Naive thymus-derived CD4-positive, alpha-beta T cell (primary cell): ENCODE data around the gene CHRM1. TPM values are rescaled to one million over a fixed set of nuclear protein-coding genes. Genes with fewer than 3 reads are reported as not detected.

Source experiments
- ATAC-seq: fragments of 150-1000 bp; cut with Tn5 transposase; 2 replicates; pipeline ENCODE4 v1.10.0; 2021; ENCODE audit warnings: mild to moderate bottlenecking, moderate library complexity
- CTCF ChIA-PET: fragments of 350-600 bp; sonication (Branson Sonifier 250); formaldehyde crosslinking; loops from one replicate; lab custom pipeline; 2021; ENCODE audit warnings: antibody characterized with exemption; lab: Charles Lee
- POLR2A ChIA-PET: fragments of 350-600 bp; sonication (Branson Sonifier 250); formaldehyde crosslinking; loops from one replicate; lab custom pipeline; 2021; ENCODE audit warnings: antibody characterized with exemption, inconsistent platforms; lab: Charles Lee
- DNase-seq, 9 donors: peaks; one replicate each; pipeline versions ENCODE4 v3.0.0 to v3.0.0-alpha.2; 2020 to 2022; ENCODE audit warnings: mixed read lengths in 1 of 9
- H3K27ac ChIP-seq: one replicate; pipeline ENCODE4 v1.7.0; 2013; ENCODE audit warnings: mild to moderate bottlenecking, low read depth, low read length, moderate library complexity
- H3K27me3 ChIP-seq, 2 donors: one replicate each; pipeline ENCODE4 v1.7.0; 2013; ENCODE audit warnings: low read length in 2 of 2, mild to moderate bottlenecking in 2 of 2, moderate library complexity in 2 of 2; ENCODE audit not compliant: control insufficient read depth in 2 of 2, insufficient read depth in 2 of 2
- H3K36me3 ChIP-seq, 3 experiments: 1 replicate in 2 of 3; 2 replicates in 1 of 3; pipeline ENCODE4 v1.7.0; 2013; ENCODE audit warnings: low read length in 3 of 3, mild to moderate bottlenecking in 3 of 3, moderate library complexity in 1 of 3; ENCODE audit not compliant: insufficient read depth in 3 of 3, control insufficient read depth in 2 of 3
- H3K4me1 ChIP-seq, 2 donors: one replicate each; pipeline ENCODE4 v1.7.0; 2013; ENCODE audit warnings: low read length in 2 of 2, mild to moderate bottlenecking in 2 of 2, moderate library complexity in 1 of 2; ENCODE audit not compliant: control insufficient read depth in 2 of 2, insufficient read depth in 2 of 2
- H3K4me3 ChIP-seq: 2 replicates; pipeline ENCODE4 v1.7.0; 2013; ENCODE audit warnings: mild to moderate bottlenecking, low read length
- H3K9me3 ChIP-seq, 3 experiments: 1 replicate in 2 of 3; 2 replicates in 1 of 3; pipeline ENCODE4 v1.7.0; 2013; ENCODE audit warnings: low read length in 3 of 3; ENCODE audit not compliant: control insufficient read depth in 2 of 3
- H3K27ac Mint-ChIP-seq, 9 donors: one replicate each; pipeline ENCODE4 v1.8.0; 2020 to 2022; ENCODE audit warnings: mixed read lengths in 9 of 9, mild to moderate bottlenecking in 8 of 9, moderate library complexity in 5 of 9, inconsistent platforms in 2 of 9
- H3K27me3 Mint-ChIP-seq, 5 donors: one replicate each; pipeline ENCODE4 v1.8.0; 2021 to 2022; ENCODE audit warnings: mixed read lengths in 5 of 5, mild to moderate bottlenecking in 1 of 5
- H3K36me3 Mint-ChIP-seq, 5 donors: one replicate each; pipeline ENCODE4 v1.8.0; 2020 to 2022; ENCODE audit warnings: mixed read lengths in 5 of 5, mild to moderate bottlenecking in 3 of 5, inconsistent platforms in 1 of 5
- H3K4me1 Mint-ChIP-seq, 7 donors: one replicate each; pipeline ENCODE4 v1.8.0; 2020 to 2022; ENCODE audit warnings: mixed read lengths in 7 of 7, mild to moderate bottlenecking in 3 of 7, inconsistent platforms in 1 of 7
- H3K4me3 Mint-ChIP-seq, 10 donors: one replicate each; pipeline ENCODE4 v1.8.0; 2020 to 2022; ENCODE audit warnings: mild to moderate bottlenecking in 10 of 10, mixed read lengths in 10 of 10, moderate library complexity in 6 of 10, inconsistent platforms in 2 of 10
- H3K9me3 Mint-ChIP-seq, 11 donors: one replicate each; pipeline ENCODE4 v1.8.0; 2020 to 2022; ENCODE audit warnings: mixed read lengths in 11 of 11, mild to moderate bottlenecking in 4 of 11, inconsistent platforms in 1 of 11, moderate library complexity in 1 of 11
- intact Hi-C, 2 donors: fragments of 100-400 bp; cut with micrococcal nuclease; formaldehyde crosslinking; loops; one replicate each; pipeline ENCODE4 v1.15.1; 2023
- polyA plus RNA-seq, 2 donors: library from polyadenylated mRNA; unstranded; fragments of 300-500 nt; fragmentation: Illumina TruSeq; gene quantifications; one replicate each; pipeline ENCODE4 v1.2.3, GENCODE V29; 2021
- total RNA-seq, 6 experiments: library from RNA in 5 of 6; stranded (reverse) in 5 of 6; gene quantifications; 1 replicate in 5 of 6; 2 replicates in 1 of 6; pipeline ENCODE4 v1.2.3 and lab custom pipeline; 2021 to 2026

The CHRM1 gene
- total and polyA plus RNA-seq, 7 experiments from 2014 or later: not detected

DNA sequence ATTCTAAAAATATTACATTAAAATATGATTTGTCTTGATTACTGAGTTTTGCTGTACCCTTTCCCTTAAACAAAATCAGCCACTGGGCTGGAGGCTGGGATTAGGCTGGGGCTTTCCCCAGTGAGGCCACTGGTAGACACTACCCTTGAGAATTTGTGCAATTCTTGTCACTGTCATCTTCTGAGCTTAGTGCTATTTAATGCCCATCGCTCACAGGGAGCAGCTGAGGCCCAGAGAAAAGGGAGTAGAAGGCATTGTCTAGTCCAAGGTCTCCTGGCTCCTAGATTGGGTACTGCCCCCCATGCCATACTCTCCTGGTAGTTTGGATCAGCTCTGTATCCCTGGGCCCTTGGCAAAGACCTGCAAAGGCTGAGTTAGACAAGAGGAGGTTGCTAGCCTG, 6.7 kb downstream of the CHRM1 start:
- no peak overlapping the region for H3K4me3 ChIP-seq
- no peaks in the 10 kb centered on the region for H3K27me3 ChIP-seq
- no peaks in the 10 kb centered on the region for H3K36me3 ChIP-seq
- Mint-ChIP-seq H3K27ac (no peak overlapping the region), H3K27me3 (peaks cover 0 to 24% (median 2%) of the 10 kb centered on the region in 5 donors), H3K36me3 (no peaks in the 10 kb centered on the region), H3K4me3 (no peak overlapping the region), H3K4me1 (peaks cover 0 to 4% (median 0%) of the 10 kb centered on the region in 7 donors), H3K9me3 (no peaks in the 10 kb centered on the region)
- ATAC-seq (no peak), DNase-seq (no peak)
- ChIA-PET CTCF (interaction anchor here (1.4 kb wide), 1 partner anchor 8 kb away, joined by 9 read pairs; no protein-coding TSS in a partner anchor), POLR2A (no interaction called here)
- H3K9me3 ChIP-seq: no peaks in the 10 kb centered on the region
- H3K27ac ChIP-seq: no peak overlapping the region
- intact Hi-C loops: no loop called here
- no peaks in the 10 kb centered on the region for H3K4me1 ChIP-seq

- POLR2A ChIA-PET: no interaction called here
- peaks cover 0 to 4% (median 0%) of the 10 kb centered on the region in 7 donors for H3K4me1 Mint-ChIP-seq
- H3K36me3 Mint-ChIP-seq: no peaks in the 10 kb centered on the region
Observed at GRCh38 chr11:62912268-62912667, 8.9 kb downstream of the CHRM1 start.

GRCh38 chr11:62911137-62912130, 9.7 kb downstream of the CHRM1 start:
- POLR2A ChIA-PET: no interaction called here
- H3K36me3 ChIP-seq: no peaks in the 10 kb centered on the region
- H3K4me1 ChIP-seq: no peaks in the 10 kb centered on the region
- Mint-ChIP-seq H3K4me3 (no peak overlapping the region), H3K4me1 (peaks cover 0 to 4% (median 0%) of the 10 kb centered on the region in 7 donors), H3K27ac (no peak overlapping the region), H3K27me3 (peaks cover 0 to 19% (median 0%) of the 10 kb centered on the region in 5 donors), H3K36me3 (no peaks in the 10 kb centered on the region), H3K9me3 (no peaks in the 10 kb centered on the region)
- intact Hi-C loops: no loop called here
- CTCF ChIA-PET: no interaction called here
- no peak for DNase-seq
- no peaks in the 10 kb centered on the region for H3K9me3 ChIP-seq
- no peak overlapping the region for H3K4me3 ChIP-seq
- no peak for ATAC-seq
- H3K27ac ChIP-seq: no peak overlapping the region
- no peaks in the 10 kb centered on the region for H3K27me3 ChIP-seq

More at GRCh38 chr11:62912268-62912667, 8.9 kb downstream of the CHRM1 start:
- H3K27ac ChIP-seq: no peak overlapping the region
- no peak overlapping the region for H3K4me3 ChIP-seq
- no peaks in the 10 kb centered on the region for H3K36me3 ChIP-seq
- H3K9me3 ChIP-seq: no peaks in the 10 kb centered on the region
- no peaks in the 10 kb centered on the region for H3K4me1 ChIP-seq
- intact Hi-C loops: no loop called here
- no peak overlapping the region for H3K27ac Mint-ChIP-seq
- DNase-seq (no peak), ATAC-seq (no peak)
- no peak overlapping the region for H3K4me3 Mint-ChIP-seq
- H3K9me3 Mint-ChIP-seq: no peaks in the 10 kb centered on the region
- peaks cover 0 to 20% (median 0%) of the 10 kb centered on the region in 5 donors for H3K27me3 Mint-ChIP-seq
- H3K27me3 ChIP-seq: no peaks in the 10 kb centered on the region
- CTCF ChIA-PET: no interaction called here

DNA sequence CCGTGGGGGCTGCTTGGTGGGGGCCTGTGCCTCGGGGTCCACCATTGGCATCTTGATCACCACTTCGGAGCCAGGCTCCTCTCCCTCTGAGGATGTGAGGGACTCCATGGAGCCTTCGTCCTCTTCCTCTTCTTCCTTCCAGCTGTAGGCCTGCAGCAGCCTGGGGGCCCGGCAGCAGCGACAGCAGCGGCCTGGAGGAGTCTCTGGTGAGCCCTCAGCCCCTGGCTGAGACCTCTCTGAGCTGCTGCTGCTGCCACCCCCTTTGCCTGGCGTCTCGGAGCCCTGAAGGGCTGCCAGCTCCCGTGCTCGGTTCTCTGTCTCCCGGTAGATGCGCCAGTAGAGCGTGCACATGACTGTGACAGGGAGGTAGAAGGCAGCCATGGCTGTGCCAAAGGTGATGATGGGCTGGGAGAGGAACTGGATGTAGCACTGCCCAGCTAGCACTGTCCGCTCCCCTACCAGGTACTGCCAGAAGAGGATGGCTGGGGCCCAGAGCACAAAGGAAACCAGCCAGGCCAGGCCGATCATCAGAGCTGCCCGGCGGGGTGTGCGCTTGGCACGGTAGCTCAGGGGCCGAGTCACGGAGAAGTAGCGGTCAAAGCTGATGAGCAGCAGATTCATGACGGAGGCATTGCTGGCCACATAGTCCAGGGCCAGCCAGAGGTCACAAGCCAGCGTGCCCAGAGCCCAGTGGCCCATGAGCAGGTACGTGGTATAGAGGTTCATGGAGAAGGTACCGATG, 10.9 kb downstream of the CHRM1 start:
- peaks cover 0 to 18% (median 5%) of the 10 kb centered on the region in 5 donors for H3K27me3 Mint-ChIP-seq
- no peak overlapping the region for H3K27ac Mint-ChIP-seq
- intact Hi-C loops: no loop called here
- no peaks in the 10 kb centered on the region for H3K9me3 Mint-ChIP-seq
- DNase-seq (no peak), ATAC-seq (no peak)
- H3K4me1 Mint-ChIP-seq: peaks cover 0 to 7% (median 0%) of the 10 kb centered on the region in 7 donors
- no peaks in the 10 kb centered on the region for H3K36me3 ChIP-seq
- no peaks in the 10 kb centered on the region for H3K9me3 ChIP-seq
- H3K4me1 ChIP-seq: no peaks in the 10 kb centered on the region
- no peaks in the 10 kb centered on the region for H3K27me3 ChIP-seq
- POLR2A ChIA-PET: no interaction called here
- CTCF ChIA-PET: no interaction called here
- no peak overlapping the region for H3K4me3 ChIP-seq
- no peak overlapping the region for H3K4me3 Mint-ChIP-seq
- no peaks in the 10 kb centered on the region for H3K36me3 Mint-ChIP-seq
- H3K27ac ChIP-seq: no peak overlapping the region

- intact Hi-C loops: loop anchor here in 1 of 2 donors (5.0 kb wide), 2 partner anchors 68 to 728 kb away; no protein-coding TSS in a partner anchor
- Histone ChIP-seq H3K27me3 (no peaks in the 10 kb centered on the region), H3K36me3 (no peaks in the 10 kb centered on the region), H3K4me1 (no peaks in the 10 kb centered on the region), H3K4me3 (no peak overlapping the region), H3K27ac (no peak overlapping the region), H3K9me3 (no peaks in the 10 kb centered on the region)
- ChIA-PET CTCF (no interaction called here), POLR2A (no interaction called here)
- Mint-ChIP-seq H3K36me3 (no peaks in the 10 kb centered on the region), H3K27ac (no peak overlapping the region), H3K4me1 (peaks cover 0 to 10% (median 0%) of the 10 kb centered on the region in 7 donors), H3K9me3 (no peaks in the 10 kb centered on the region), H3K4me3 (no peak overlapping the region), H3K27me3 (peaks cover 0 to 18% (median 5%) of the 10 kb centered on the region in 5 donors)
- ATAC-seq (no peak), DNase-seq (no peak)
Observed at GRCh38 chr11:62909107-62909894, 11.9 kb downstream of the CHRM1 start.

DNA sequence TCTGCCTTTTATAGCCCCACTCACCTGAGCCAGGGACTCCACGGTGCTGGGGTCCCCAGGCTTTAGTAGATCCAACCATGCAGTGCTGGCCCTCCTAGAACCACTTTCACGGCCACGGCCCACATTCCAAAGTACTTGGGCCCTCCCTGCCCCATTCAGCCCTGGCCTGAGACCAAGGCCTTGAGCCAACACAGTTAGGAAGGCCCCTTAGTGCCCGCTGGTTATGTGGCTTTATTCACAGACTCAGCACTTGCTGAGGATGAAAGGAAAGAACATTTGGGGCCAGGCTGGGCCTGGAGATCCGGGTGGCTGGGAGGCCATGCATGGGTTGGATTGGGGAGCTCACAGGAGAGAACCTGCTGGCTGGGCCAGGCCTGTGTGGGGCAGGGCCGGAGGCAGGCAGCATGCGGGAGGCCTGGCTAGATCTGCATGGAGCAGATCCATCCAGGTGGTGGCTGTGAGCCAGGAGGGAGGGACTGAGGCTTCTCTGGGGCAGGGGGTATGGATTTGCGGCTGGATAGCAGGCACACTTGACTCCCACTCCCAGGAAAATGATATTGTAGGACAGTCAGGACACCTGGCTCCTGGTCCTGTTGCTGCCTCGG, 12.6 kb downstream of the CHRM1 start:
- no peak overlapping the region for H3K27ac Mint-ChIP-seq
- Histone ChIP-seq H3K4me3 (no peak overlapping the region), H3K27me3 (no peaks in the 10 kb centered on the region), H3K27ac (no peak overlapping the region), H3K9me3 (no peaks in the 10 kb centered on the region), H3K4me1 (no peaks in the 10 kb centered on the region), H3K36me3 (no peaks in the 10 kb centered on the region)
- H3K27me3 Mint-ChIP-seq: peaks cover 0 to 21% (median 5%) of the 10 kb centered on the region in 5 donors
- ChIA-PET POLR2A (no interaction called here), CTCF (no interaction called here)
- H3K9me3 Mint-ChIP-seq: no peaks in the 10 kb centered on the region
- no peak for ATAC-seq
- no peaks in the 10 kb centered on the region for H3K36me3 Mint-ChIP-seq
- peaks cover 0 to 10% (median 0%) of the 10 kb centered on the region in 7 donors for H3K4me1 Mint-ChIP-seq
- DNase-seq: no peak
- intact Hi-C loops: loop anchor here in 1 of 2 donors (5.0 kb wide), 2 partner anchors 69 to 729 kb away; no protein-coding TSS in a partner anchor
- H3K4me3 Mint-ChIP-seq: no peak overlapping the region
